ENCODE results near the gene GRIPAP1. TPM values are rescaled to one million over a fixed set of nuclear protein-coding genes. Genes with fewer than 3 reads are reported as not detected.

The GRIPAP1 gene
- polyA plus RNA-seq, 2 donors: 18.5 to 22.8 TPM

GRCh38 chrX:48968377-48968776, 33.7 kb downstream of the GRIPAP1 start:
- Histone ChIP-seq H3K27ac (ENCODE audit: low read depth in 2 of 2, low read length in 1 of 2) (no peak overlapping the region), H3K27me3 (ENCODE audit: control insufficient read depth in 1 of 2, insufficient read depth in 2 of 2, low read length in 2 of 2) (no peaks in the 10 kb centered on the region), H3K4me1 (ENCODE audit: control insufficient read depth in 2 of 2, insufficient read depth in 2 of 2, low read length in 1 of 2) (peaks cover 0 to 2% of the 10 kb centered on the region in 2 donors), H3K9me3 (ENCODE audit: control insufficient read depth in 2 of 2, insufficient read depth in 1 of 2, low read depth in 1 of 2, low read length in 1 of 2) (no peaks in the 10 kb centered on the region), H3K36me3 (ENCODE audit: control insufficient read depth in 2 of 2, insufficient read depth in 2 of 2, low read length in 1 of 2) (peaks cover 0 to 2% of the 10 kb centered on the region in 2 donors), H3K4me3 (ENCODE audit: low read depth in 1 of 2, low read length in 2 of 2) (no peak overlapping the region)
- WGBS, 2 donors: 68 to 92% methylated on average over 1 of the region's 1 CpG

DNA sequence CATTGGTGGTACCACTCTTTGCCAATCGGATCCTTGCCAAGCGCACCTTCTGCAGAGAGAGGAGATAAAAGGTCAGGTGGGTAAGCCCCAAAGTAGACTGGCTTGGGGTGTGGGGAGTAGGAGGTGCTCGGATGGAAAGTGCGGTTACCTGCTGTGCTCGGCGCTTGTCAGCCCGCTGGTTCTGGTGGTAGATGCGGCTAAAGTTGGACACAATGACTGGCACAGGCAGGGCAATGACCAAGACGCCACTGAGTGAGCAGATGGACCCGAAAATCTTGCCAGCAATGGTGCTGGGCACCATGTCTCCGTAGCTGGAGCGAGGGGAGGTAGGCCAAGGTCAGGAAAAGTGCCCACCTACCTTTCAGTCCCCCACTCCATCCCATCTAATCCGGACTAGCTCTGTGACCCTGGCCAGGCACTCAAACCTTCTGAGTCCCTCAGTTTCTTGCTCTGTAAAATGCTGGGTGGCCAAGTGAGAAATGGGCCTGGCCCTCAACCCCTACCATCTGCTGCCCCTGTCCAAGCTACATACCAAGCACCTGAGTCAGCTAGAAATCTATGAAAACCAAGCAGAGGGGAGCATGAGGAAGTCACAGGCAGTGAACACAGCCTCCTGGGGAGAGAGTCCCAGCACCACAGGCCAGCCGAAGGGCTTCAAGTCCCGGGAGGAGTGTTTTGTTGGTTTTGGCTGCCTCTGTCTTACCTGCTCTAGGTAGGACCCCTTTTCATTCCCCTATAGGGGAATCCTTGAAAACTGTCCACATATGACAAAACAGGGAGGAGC, 35.1 kb downstream of the GRIPAP1 start:
- H3K4me3 ChIP-seq (ENCODE audit: low read depth in 1 of 2, low read length in 2 of 2): no peak overlapping the region
- peaks cover 0 to 2% of the 10 kb centered on the region in 2 donors for H3K4me1 ChIP-seq (ENCODE audit: control insufficient read depth in 2 of 2, insufficient read depth in 2 of 2, low read length in 1 of 2)
- 72 to 89% methylated on average over 15 of the region's 15 CpGs for WGBS, 2 donors
- no peak overlapping the region for H3K27ac ChIP-seq (ENCODE audit: low read depth in 2 of 2, low read length in 1 of 2)
- peaks cover 0 to 2% of the 10 kb centered on the region in 2 donors for H3K36me3 ChIP-seq (ENCODE audit: control insufficient read depth in 2 of 2, insufficient read depth in 2 of 2, low read length in 1 of 2)
- H3K27me3 ChIP-seq (ENCODE audit: control insufficient read depth in 1 of 2, insufficient read depth in 2 of 2, low read length in 2 of 2): no peaks in the 10 kb centered on the region
- no peaks in the 10 kb centered on the region for H3K9me3 ChIP-seq (ENCODE audit: control insufficient read depth in 2 of 2, insufficient read depth in 1 of 2, low read depth in 1 of 2, low read length in 1 of 2)

DNA sequence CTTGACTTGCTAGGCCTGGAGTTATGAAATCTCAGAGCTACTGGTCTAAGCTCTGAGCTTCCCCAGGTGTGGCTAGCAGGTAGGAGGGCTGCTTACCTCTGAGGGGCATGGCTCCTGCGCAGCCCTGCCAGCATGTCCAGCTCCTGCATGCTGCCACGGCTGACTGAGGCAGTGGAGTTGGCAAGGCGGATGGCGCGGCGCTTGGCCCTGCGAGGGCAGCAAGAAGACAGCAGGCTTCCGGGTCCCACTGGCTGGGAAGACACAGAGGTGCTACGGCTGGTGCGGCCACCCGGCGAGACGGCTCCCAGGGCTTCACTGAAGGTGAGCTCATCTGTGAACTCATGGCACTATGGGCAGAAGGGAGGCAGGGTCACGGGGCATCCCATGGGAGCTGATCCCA, 36.1 kb downstream of the GRIPAP1 start:
- H3K9me3 ChIP-seq (ENCODE audit: control insufficient read depth in 2 of 2, insufficient read depth in 1 of 2, low read depth in 1 of 2, low read length in 1 of 2): no peaks in the 10 kb centered on the region
- no peak overlapping the region for H3K27ac ChIP-seq (ENCODE audit: low read depth in 2 of 2, low read length in 1 of 2)
- peaks cover 0 to 2% of the 10 kb centered on the region in 2 donors for H3K36me3 ChIP-seq (ENCODE audit: control insufficient read depth in 2 of 2, insufficient read depth in 2 of 2, low read length in 1 of 2)
- H3K4me3 ChIP-seq (ENCODE audit: low read depth in 1 of 2, low read length in 2 of 2): no peak overlapping the region
- no peaks in the 10 kb centered on the region for H3K4me1 ChIP-seq (ENCODE audit: control insufficient read depth in 2 of 2, insufficient read depth in 2 of 2, low read length in 1 of 2)
- H3K27me3 ChIP-seq (ENCODE audit: control insufficient read depth in 1 of 2, insufficient read depth in 2 of 2, low read length in 2 of 2): no peaks in the 10 kb centered on the region
- 91 to 93% methylated on average over 14 of the region's 14 CpGs for WGBS, 2 donors

- no peaks in the 10 kb centered on the region for H3K27me3 ChIP-seq (ENCODE audit: control insufficient read depth in 1 of 2, insufficient read depth in 2 of 2, low read length in 2 of 2)
- H3K36me3 ChIP-seq (ENCODE audit: control insufficient read depth in 2 of 2, insufficient read depth in 2 of 2, low read length in 1 of 2): peaks cover 0 to 2% of the 10 kb centered on the region in 2 donors
- peaks cover 0 to 2% of the 10 kb centered on the region in 2 donors for H3K4me1 ChIP-seq (ENCODE audit: control insufficient read depth in 2 of 2, insufficient read depth in 2 of 2, low read length in 1 of 2)
- no peak overlapping the region for H3K4me3 ChIP-seq (ENCODE audit: low read depth in 1 of 2, low read length in 2 of 2)
- no peak overlapping the region for H3K27ac ChIP-seq (ENCODE audit: low read depth in 2 of 2, low read length in 1 of 2)
- WGBS, 2 donors: 52 to 59% methylated on average over 5 of the region's 5 CpGs
- no peaks in the 10 kb centered on the region for H3K9me3 ChIP-seq (ENCODE audit: control insufficient read depth in 2 of 2, insufficient read depth in 1 of 2, low read depth in 1 of 2, low read length in 1 of 2)
Observed at GRCh38 chrX:48961585-48962091, 40.4 kb downstream of the GRIPAP1 start.

DNA sequence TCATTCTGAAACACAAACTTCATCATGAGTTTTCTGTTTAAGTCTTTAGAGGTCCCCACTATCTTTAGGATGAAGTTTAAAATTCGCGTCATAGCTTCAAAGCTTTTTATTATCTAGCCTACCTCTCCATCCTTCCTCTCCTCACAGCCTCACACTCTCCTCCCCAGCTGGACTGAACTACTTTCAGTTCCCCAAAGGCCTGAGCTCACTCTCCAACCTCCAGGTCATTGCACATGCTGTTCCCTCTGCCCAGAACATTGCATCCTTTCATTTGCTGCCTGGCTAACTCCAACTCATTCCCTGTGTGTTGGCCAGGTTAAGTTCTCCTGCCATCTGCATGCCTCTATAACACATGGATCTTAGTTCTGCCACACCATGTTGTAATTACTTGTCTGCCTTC, 41.8 kb downstream of the GRIPAP1 start:
- 74 to 88% methylated on average over 2 of the region's 2 CpGs for whole genome bisulfite sequencing, 2 donors
- Histone ChIP-seq H3K36me3 (ENCODE audit: control insufficient read depth in 2 of 2, insufficient read depth in 2 of 2, low read length in 1 of 2) (peaks cover 0 to 3% of the 10 kb centered on the region in 2 donors), H3K27ac (ENCODE audit: low read depth in 2 of 2, low read length in 1 of 2) (no peak overlapping the region), H3K9me3 (ENCODE audit: control insufficient read depth in 2 of 2, insufficient read depth in 1 of 2, low read depth in 1 of 2, low read length in 1 of 2) (no peaks in the 10 kb centered on the region), H3K27me3 (ENCODE audit: control insufficient read depth in 1 of 2, insufficient read depth in 2 of 2, low read length in 2 of 2) (no peaks in the 10 kb centered on the region), H3K4me3 (ENCODE audit: low read depth in 1 of 2, low read length in 2 of 2) (no peak overlapping the region), H3K4me1 (ENCODE audit: control insufficient read depth in 2 of 2, insufficient read depth in 2 of 2, low read length in 1 of 2) (peaks cover 0 to 2% of the 10 kb centered on the region in 2 donors)

GRCh38 chrX:48958635-48959094, 43.4 kb downstream of the GRIPAP1 start:
- Histone ChIP-seq H3K9me3 (ENCODE audit: control insufficient read depth in 2 of 2, insufficient read depth in 1 of 2, low read depth in 1 of 2, low read length in 1 of 2) (no peaks in the 10 kb centered on the region), H3K4me1 (ENCODE audit: control insufficient read depth in 2 of 2, insufficient read depth in 2 of 2, low read length in 1 of 2) (peaks cover 0 to 7% of the 10 kb centered on the region in 2 donors), H3K36me3 (ENCODE audit: control insufficient read depth in 2 of 2, insufficient read depth in 2 of 2, low read length in 1 of 2) (peaks cover 0 to 7% of the 10 kb centered on the region in 2 donors), H3K4me3 (ENCODE audit: low read depth in 1 of 2, low read length in 2 of 2) (peak overlapping the region in 1 of 2 donors; percentile 40), H3K27me3 (ENCODE audit: control insufficient read depth in 1 of 2, insufficient read depth in 2 of 2, low read length in 2 of 2) (no peaks in the 10 kb centered on the region), H3K27ac (ENCODE audit: low read depth in 2 of 2, low read length in 1 of 2) (peak overlapping the region; percentile 95)
- WGBS, 2 donors: 1 to 37% methylated on average over 21 of the region's 21 CpGs

DNA sequence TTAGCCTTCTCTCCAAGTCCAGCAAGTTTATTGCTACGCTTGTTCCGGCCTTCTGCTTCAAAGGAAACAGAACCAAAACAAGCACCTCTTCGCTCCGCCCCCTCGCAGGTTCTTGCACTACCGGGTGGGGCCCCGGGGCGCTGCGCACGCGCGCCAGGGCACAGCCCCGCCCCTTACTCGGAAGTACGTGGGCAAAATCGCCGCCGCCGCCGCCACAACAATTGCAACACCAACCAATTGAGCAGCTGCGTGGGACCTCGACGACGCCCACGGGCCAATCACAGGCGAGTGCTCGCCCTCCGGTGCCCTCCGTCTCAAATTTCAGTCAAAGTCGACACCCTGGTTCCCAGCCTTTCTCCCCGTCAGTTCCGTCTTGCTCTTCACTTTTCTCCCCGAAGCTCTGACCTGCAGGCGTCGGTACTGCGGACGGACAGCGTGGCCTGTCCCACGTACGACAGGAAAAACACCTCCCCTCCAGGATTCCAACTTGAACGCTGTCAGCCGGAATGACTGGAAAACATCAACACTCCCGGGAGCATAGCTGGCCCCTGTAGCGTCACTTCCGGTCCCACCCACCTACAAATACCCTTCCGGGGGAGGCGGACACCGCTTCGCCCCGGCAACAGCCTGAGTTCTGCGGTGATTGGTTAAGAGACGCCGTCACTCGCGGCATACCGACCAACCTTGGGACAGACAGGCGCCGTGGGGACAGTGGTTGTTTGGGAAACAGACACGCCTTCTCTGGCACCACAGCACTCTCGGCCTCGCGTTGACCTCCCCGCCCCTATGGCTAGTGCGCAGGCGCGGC, 44.0 kb downstream of the GRIPAP1 start:
- Histone ChIP-seq H3K9me3 (ENCODE audit: control insufficient read depth in 2 of 2, insufficient read depth in 1 of 2, low read depth in 1 of 2, low read length in 1 of 2) (no peaks in the 10 kb centered on the region), H3K36me3 (ENCODE audit: control insufficient read depth in 2 of 2, insufficient read depth in 2 of 2, low read length in 1 of 2) (peaks cover 0 to 7% of the 10 kb centered on the region in 2 donors), H3K4me3 (ENCODE audit: low read depth in 1 of 2, low read length in 2 of 2) (peak overlapping the region; percentile 42 to 86), H3K4me1 (ENCODE audit: control insufficient read depth in 2 of 2, insufficient read depth in 2 of 2, low read length in 1 of 2) (peaks cover 0 to 11% of the 10 kb centered on the region in 2 donors), H3K27me3 (ENCODE audit: control insufficient read depth in 1 of 2, insufficient read depth in 2 of 2, low read length in 2 of 2) (no peaks in the 10 kb centered on the region), H3K27ac (ENCODE audit: low read depth in 2 of 2, low read length in 1 of 2) (peak overlapping the region; percentile 95 to 98)
- WGBS, 2 donors: 0 to 37% methylated on average over 64 to 66 of the region's 66 CpGs

GRCh38 chrX:48957477-48957826, 44.6 kb downstream of the GRIPAP1 start, which contains the start of gene OTUD5:
Gene OTUD5 (minus strand): TSS chrX:48957607. CDS start chrX:48957570, 37 bp downstream.
- H3K4me1 ChIP-seq (ENCODE audit: control insufficient read depth in 2 of 2, insufficient read depth in 2 of 2, low read length in 1 of 2): peaks cover 0 to 13% of the 10 kb centered on the region in 2 donors
- peak within 1 kb of the TSS; percentile 95 to 98 for H3K27ac ChIP-seq (ENCODE audit: low read depth in 2 of 2, low read length in 1 of 2)
- H3K9me3 ChIP-seq (ENCODE audit: control insufficient read depth in 2 of 2, insufficient read depth in 1 of 2, low read depth in 1 of 2, low read length in 1 of 2): no peaks in the 10 kb centered on the region
- no peaks in the 10 kb centered on the region for H3K27me3 ChIP-seq (ENCODE audit: control insufficient read depth in 1 of 2, insufficient read depth in 2 of 2, low read length in 2 of 2)
- H3K36me3 ChIP-seq (ENCODE audit: control insufficient read depth in 2 of 2, insufficient read depth in 2 of 2, low read length in 1 of 2): peaks cover 0 to 7% of the 10 kb centered on the region in 2 donors
- WGBS, 2 donors: 0 to 39% methylated on average over 29 to 53 of the region's 53 CpGs
- peak within 1 kb of the TSS; percentile 42 to 86 for H3K4me3 ChIP-seq (ENCODE audit: low read depth in 1 of 2, low read length in 2 of 2)

DNA sequence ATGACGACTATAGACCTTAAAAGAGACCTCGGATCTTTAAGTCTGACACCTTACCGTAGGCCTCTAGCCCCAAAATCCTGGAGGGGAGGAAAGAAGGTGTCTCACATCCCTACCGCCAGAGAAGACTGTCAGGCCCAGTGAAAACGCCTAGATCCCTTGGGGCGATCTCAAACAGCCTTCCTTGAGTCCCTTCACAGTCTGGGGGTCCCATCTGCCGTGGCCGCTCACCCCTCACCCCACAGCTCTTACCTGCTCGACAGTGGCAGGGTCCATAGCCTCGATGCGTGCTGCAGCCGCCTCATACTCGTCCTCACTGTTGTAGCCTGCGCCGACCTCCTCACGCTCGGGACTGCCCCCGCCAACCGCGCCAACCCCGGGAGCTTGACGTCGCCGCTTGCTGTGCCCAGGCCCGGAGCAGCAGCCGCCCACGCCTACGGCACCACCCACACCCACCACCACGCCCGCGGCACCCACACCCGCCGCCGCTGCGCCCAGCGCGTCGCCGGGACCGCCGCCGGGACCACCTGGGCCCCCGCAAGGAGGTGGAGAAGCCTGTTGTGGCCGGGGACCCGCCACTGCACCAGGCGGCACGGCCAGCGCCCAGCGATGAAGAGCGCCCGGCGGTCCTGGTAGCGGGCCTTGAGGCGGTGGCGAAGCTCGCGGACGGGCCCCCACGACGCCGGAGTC, 45.2 kb downstream of the GRIPAP1 start:
- WGBS, 2 donors: 1 to 30% methylated on average over 54 to 61 of the region's 61 CpGs

More for the DNA sequence above, 45.2 kb downstream of the GRIPAP1 start:
- H3K36me3 ChIP-seq (ENCODE audit: control insufficient read depth in 2 of 2, insufficient read depth in 2 of 2, low read length in 1 of 2): peaks cover 0 to 7% of the 10 kb centered on the region in 2 donors
- peak overlapping the region; percentile 90 to 95 for H3K27ac ChIP-seq (ENCODE audit: low read depth in 2 of 2, low read length in 1 of 2)
- no peaks in the 10 kb centered on the region for H3K9me3 ChIP-seq (ENCODE audit: control insufficient read depth in 2 of 2, insufficient read depth in 1 of 2, low read depth in 1 of 2, low read length in 1 of 2)
- no peaks in the 10 kb centered on the region for H3K27me3 ChIP-seq (ENCODE audit: control insufficient read depth in 1 of 2, insufficient read depth in 2 of 2, low read length in 2 of 2)
- H3K4me3 ChIP-seq (ENCODE audit: low read depth in 1 of 2, low read length in 2 of 2): peak overlapping the region; percentile 42 to 86
- peaks cover 0 to 13% of the 10 kb centered on the region in 2 donors for H3K4me1 ChIP-seq (ENCODE audit: control insufficient read depth in 2 of 2, insufficient read depth in 2 of 2, low read length in 1 of 2)
